ENCODE results near the gene TOR4A. TPM values are rescaled to one million over a fixed set of nuclear protein-coding genes. Genes with fewer than 3 reads are reported as not detected.

Gene TOR4A
- total and polyA plus RNA-seq, 9 of the 15 experiments (the other 6 are each of a cell fraction or from before 2014, with no cell fraction given): 3.9 to 49.2 (median 8.8) TPM

- TF ChIP-seq ZNF592 (IDR thresholded peaks at IDR 0.05): peak; percentile 64
- TF ChIP-seq XRCC4 (IDR thresholded peaks at IDR 0.05; ENCODE audit: extremely low read depth, insufficient read depth, insufficient read length): no peak
- peak in 1 of 2 experiments; percentile 44; a peak in 1 of 4 replicates for TF ChIP-seq HDAC1 (IDR thresholded peaks at IDR 0.05)
- TF ChIP-seq RBFOX2 (IDR thresholded peaks at IDR 0.05; ENCODE audit: low read depth, low read length): peak; percentile 80
- no peak for TF ChIP-seq LEF1 (IDR thresholded peaks at IDR 0.05)
- TF ChIP-seq TRIM24 (IDR thresholded peaks at IDR 0.05): 0 out of 4 replicates have a peak, but pooled peaks of 1 of the 2 experiments have one; percentile 16
- TF ChIP-seq RB1 (IDR thresholded peaks at IDR 0.05; ENCODE audit: low read depth): peak; percentile 75; the same call in 1 of the 2 replicates
- 0 out of 2 replicates have a peak, but pooled peaks have one; percentile 45 for TF ChIP-seq KAT7 (CRISPR knock-in tag; IDR thresholded peaks at IDR 0.05; ENCODE audit: borderline replicate concordance)
Observed at GRCh38 chr9:137316012-137316981, 38.8 kb downstream of the TOR4A start (continued).
